Measurements from ENCODE around the gene GAA. TPM values are rescaled to one million over a fixed set of nuclear protein-coding genes. Genes with fewer than 3 reads are reported as not detected.
"Not testable (repeated sequence)": the region's sequence is repeated elsewhere in the genome, so short reads cannot be mapped to it uniquely, and the experiment has no call there.

GAA gene
- total RNA-seq, 1 donor from 2014 or later: 13.1 TPM

GRCh38 chr17:80154166-80154565, 52.8 kb downstream of the GAA start:
- no peak overlapping the region for H3K27ac Mint-ChIP-seq
- H3K4me1 Mint-ChIP-seq (ENCODE audit: low read depth): peaks cover 10% of the 10 kb centered on the region
- peaks cover 6% of the 10 kb centered on the region for H3K27me3 Mint-ChIP-seq (ENCODE audit: insufficient read depth)
- H3K4me3 Mint-ChIP-seq: no peak overlapping the region
- H3K9me3 Mint-ChIP-seq: peaks cover 29% of the 10 kb centered on the region
- no peak for DNase-seq (ENCODE audit: low spot score)
- H3K36me3 Mint-ChIP-seq (ENCODE audit: low read depth): no peaks in the 10 kb centered on the region
- intact Hi-C loops (cut with micrococcal nuclease): no loop called here

DNA sequence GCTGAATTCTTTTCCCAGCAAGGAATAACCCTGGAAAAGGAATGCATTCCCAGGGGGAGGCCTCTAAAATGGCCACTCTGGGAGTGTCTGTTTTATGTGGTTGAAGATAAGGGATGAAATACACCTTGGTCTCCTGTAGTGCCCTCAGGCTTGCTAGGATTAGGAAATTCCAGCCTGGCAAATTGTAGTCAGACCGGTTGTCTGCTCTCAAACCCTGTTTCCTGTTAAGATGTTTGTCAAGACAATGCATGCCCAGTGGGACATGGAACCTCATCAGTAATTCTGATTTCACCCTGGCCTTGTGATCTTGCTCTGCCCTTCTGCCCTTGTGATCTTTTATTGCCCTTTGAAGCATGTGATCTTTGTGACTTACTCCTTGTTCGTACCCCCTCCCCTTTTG, 54.2 kb downstream of the GAA start:
- H3K27ac Mint-ChIP-seq; intact Hi-C loops (cut with micrococcal nuclease); DNase-seq (ENCODE audit: low spot score); H3K36me3 Mint-ChIP-seq (ENCODE audit: low read depth); H3K4me1 Mint-ChIP-seq (ENCODE audit: low read depth); H3K4me3 Mint-ChIP-seq: not testable (repeated sequence)
- peaks cover 17% of the 10 kb centered on the region for H3K27me3 Mint-ChIP-seq (ENCODE audit: insufficient read depth)
- H3K9me3 Mint-ChIP-seq: peaks cover 29% of the 10 kb centered on the region

GRCh38 chr17:80158846-80159245, 57.5 kb downstream of the GAA start:
- H3K4me3 Mint-ChIP-seq: no peak overlapping the region
- peaks cover 21% of the 10 kb centered on the region for H3K9me3 Mint-ChIP-seq
- intact Hi-C loops (cut with micrococcal nuclease): no loop called here
- no peaks in the 10 kb centered on the region for H3K36me3 Mint-ChIP-seq (ENCODE audit: low read depth)
- no peak for DNase-seq (ENCODE audit: low spot score)
- no peaks in the 10 kb centered on the region for H3K4me1 Mint-ChIP-seq (ENCODE audit: low read depth)
- no peak overlapping the region for H3K27ac Mint-ChIP-seq
- H3K27me3 Mint-ChIP-seq (ENCODE audit: insufficient read depth): peaks cover 21% of the 10 kb centered on the region

DNA sequence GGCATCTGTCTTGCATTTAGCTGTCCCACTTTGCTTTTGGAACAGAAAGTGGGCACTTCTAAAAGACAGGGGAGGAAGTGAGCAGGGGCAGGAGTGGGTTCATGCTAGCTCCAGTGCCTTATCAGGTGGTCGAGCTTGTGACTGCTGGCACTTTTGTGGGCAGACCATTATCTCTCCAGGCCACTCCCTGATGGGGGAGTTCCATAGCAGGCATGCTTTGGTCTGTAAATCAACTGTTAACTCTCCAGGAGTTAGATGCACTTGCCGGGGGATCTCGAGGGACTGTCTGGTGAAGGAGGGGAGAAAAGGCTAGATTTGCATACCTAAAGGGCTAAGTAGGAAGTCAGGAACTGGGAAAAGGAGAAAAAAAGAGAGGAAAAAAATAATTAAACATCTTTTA, 59.2 kb downstream of the GAA start:
- Mint-ChIP-seq H3K27ac (no peak overlapping the region), H3K27me3 (ENCODE audit: insufficient read depth) (peaks cover 21% of the 10 kb centered on the region), H3K9me3 (peaks cover 12% of the 10 kb centered on the region), H3K4me1 (ENCODE audit: low read depth) (no peaks in the 10 kb centered on the region), H3K4me3 (no peak overlapping the region), H3K36me3 (ENCODE audit: low read depth) (no peaks in the 10 kb centered on the region)
- DNase-seq (ENCODE audit: low spot score): no peak
- intact Hi-C loops (cut with micrococcal nuclease): no loop called here

DNA sequence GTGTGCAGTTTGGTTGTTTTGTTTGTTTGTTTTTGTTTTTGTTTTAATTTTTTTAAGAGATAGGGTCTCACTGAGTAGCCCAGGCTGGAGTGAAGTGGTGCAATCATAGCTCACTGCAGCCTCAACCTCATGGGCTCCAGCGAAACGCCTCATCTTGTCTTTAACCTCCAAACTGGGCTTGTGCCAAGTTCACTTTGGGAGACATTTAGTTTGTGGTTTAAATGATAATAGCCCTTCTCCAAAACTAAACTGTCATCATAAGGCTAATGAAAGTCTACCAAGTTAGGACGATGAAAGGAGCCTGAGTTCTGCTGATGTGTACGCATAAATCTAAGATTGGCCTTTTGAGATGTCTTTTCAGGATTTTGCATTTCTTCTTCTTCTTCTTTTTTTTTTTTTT, 62.0 kb downstream of the GAA start:
- no peak overlapping the region for H3K27ac Mint-ChIP-seq
- intact Hi-C loops (cut with micrococcal nuclease): no loop called here
- H3K27me3 Mint-ChIP-seq (ENCODE audit: insufficient read depth): peaks cover 21% of the 10 kb centered on the region
- H3K4me1 Mint-ChIP-seq (ENCODE audit: low read depth): no peaks in the 10 kb centered on the region
- H3K9me3 Mint-ChIP-seq: no peaks in the 10 kb centered on the region
- no peaks in the 10 kb centered on the region for H3K36me3 Mint-ChIP-seq (ENCODE audit: low read depth)
- no peak overlapping the region for H3K4me3 Mint-ChIP-seq
- no peak for DNase-seq (ENCODE audit: low spot score)

GRCh38 chr17:80164185-80164584, 62.8 kb downstream of the GAA start:
- H3K27ac Mint-ChIP-seq: no peak overlapping the region
- no peaks in the 10 kb centered on the region for H3K4me1 Mint-ChIP-seq (ENCODE audit: low read depth)
- H3K4me3 Mint-ChIP-seq: no peak overlapping the region
- H3K36me3 Mint-ChIP-seq (ENCODE audit: low read depth): no peaks in the 10 kb centered on the region
- peaks cover 20% of the 10 kb centered on the region for H3K27me3 Mint-ChIP-seq (ENCODE audit: insufficient read depth)
- H3K9me3 Mint-ChIP-seq: no peaks in the 10 kb centered on the region
- no peak for DNase-seq (ENCODE audit: low spot score)
- intact Hi-C loops (cut with micrococcal nuclease): no loop called here

DNA sequence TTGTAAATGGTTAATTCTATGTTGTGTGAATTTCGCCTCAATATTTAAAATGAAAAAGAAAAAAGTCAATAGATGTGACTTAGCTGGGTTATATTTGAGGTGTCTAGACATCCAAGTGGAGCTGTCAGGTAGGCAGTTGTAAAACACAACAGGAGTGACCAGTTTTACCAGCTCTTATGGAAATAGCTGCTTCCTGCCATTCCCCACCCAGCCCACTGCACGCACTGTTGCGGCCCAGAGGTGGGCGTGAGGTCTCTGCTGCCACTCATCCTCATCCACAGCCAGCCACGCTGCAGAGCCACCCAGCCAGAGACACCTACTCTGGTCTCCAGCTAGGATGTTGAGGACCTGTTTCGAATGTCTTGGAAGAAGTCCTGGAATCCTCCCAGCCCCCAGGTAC, 65.1 kb downstream of the GAA start:
- no peak for DNase-seq (ENCODE audit: low spot score)
- intact Hi-C loops (cut with micrococcal nuclease): no loop called here
- H3K36me3 Mint-ChIP-seq (ENCODE audit: low read depth): no peaks in the 10 kb centered on the region
- H3K27me3 Mint-ChIP-seq (ENCODE audit: insufficient read depth): peaks cover 13% of the 10 kb centered on the region
- no peak overlapping the region for H3K27ac Mint-ChIP-seq
- H3K9me3 Mint-ChIP-seq: no peaks in the 10 kb centered on the region
- H3K4me1 Mint-ChIP-seq (ENCODE audit: low read depth): no peaks in the 10 kb centered on the region
- H3K4me3 Mint-ChIP-seq: no peak overlapping the region

- intact Hi-C loops (cut with micrococcal nuclease): no loop called here
- no peaks in the 10 kb centered on the region for H3K9me3 Mint-ChIP-seq
- peaks cover 15% of the 10 kb centered on the region for H3K27me3 Mint-ChIP-seq (ENCODE audit: insufficient read depth)
- no peaks in the 10 kb centered on the region for H3K36me3 Mint-ChIP-seq (ENCODE audit: low read depth)
- H3K27ac Mint-ChIP-seq: no peak overlapping the region
- no peaks in the 10 kb centered on the region for H3K4me1 Mint-ChIP-seq (ENCODE audit: low read depth)
- DNase-seq (ENCODE audit: low spot score): no peak
- H3K4me3 Mint-ChIP-seq: no peak overlapping the region
These were observed 67.0 kb downstream of the GAA start for GRCh38 chr17:80168371-80168770.

GRCh38 chr17:80169107-80169506, 67.7 kb downstream of the GAA start:
- H3K36me3 Mint-ChIP-seq (ENCODE audit: low read depth): no peaks in the 10 kb centered on the region
- intact Hi-C loops (cut with micrococcal nuclease): no loop called here
- H3K4me3 Mint-ChIP-seq: no peak overlapping the region
- H3K4me1 Mint-ChIP-seq (ENCODE audit: low read depth): no peaks in the 10 kb centered on the region
- DNase-seq (ENCODE audit: low spot score): no peak
- H3K9me3 Mint-ChIP-seq: no peaks in the 10 kb centered on the region
- H3K27me3 Mint-ChIP-seq (ENCODE audit: insufficient read depth): peaks cover 15% of the 10 kb centered on the region
- H3K27ac Mint-ChIP-seq: no peak overlapping the region

Other genes with a start within 250 kb of the GAA start
- 1.8 and 1.9 TPM in 2 replicates for gene TBC1D16, start 65.7 kb upstream of the GAA start, total RNA-seq
- 0.15 and 0.16 TPM in 2 replicates for gene CCDC40, start 64.9 kb upstream of the GAA start, total RNA-seq
- 179 and 182 TPM in 2 replicates for gene EIF4A3, start 45.5 kb downstream of the GAA start, total RNA-seq
- gene CARD14, start 68.4 kb downstream of the GAA start, total RNA-seq: not detected in 2 replicates
- 20.1 and 22.2 TPM in 2 replicates for gene SGSH, start 118.8 kb downstream of the GAA start, total RNA-seq
- gene SLC26A11, start 118.8 kb downstream of the GAA start, total RNA-seq: 5.5 and 5.9 TPM in 2 replicates
- 282 and 290 TPM in 2 replicates for gene RNF213, start 159.3 kb downstream of the GAA start, total RNA-seq